SIG-M5 treated with dmso at 0.1 percent for 504 hours (cell line): ENCODE data around the gene ARG2.

Experiments
- DNase-seq: peaks from one replicate; lab custom pipeline; 2025; ENCODE audit not compliant: unreplicated experiment; lab: John Stamatoyannopoulos, UW

ARG2 gene

GRCh38 chr14:67636361-67636919 lies 16.7 kb downstream of the ARG2 start:
- no peak for DNase-seq

GRCh38 chr14:67638642-67639041 lies 18.9 kb downstream of the ARG2 start:
- no peak for DNase-seq

- no peak for DNase-seq
These were observed 21.8 kb downstream of the ARG2 start for GRCh38 chr14:67641480-67641879.

DNA sequence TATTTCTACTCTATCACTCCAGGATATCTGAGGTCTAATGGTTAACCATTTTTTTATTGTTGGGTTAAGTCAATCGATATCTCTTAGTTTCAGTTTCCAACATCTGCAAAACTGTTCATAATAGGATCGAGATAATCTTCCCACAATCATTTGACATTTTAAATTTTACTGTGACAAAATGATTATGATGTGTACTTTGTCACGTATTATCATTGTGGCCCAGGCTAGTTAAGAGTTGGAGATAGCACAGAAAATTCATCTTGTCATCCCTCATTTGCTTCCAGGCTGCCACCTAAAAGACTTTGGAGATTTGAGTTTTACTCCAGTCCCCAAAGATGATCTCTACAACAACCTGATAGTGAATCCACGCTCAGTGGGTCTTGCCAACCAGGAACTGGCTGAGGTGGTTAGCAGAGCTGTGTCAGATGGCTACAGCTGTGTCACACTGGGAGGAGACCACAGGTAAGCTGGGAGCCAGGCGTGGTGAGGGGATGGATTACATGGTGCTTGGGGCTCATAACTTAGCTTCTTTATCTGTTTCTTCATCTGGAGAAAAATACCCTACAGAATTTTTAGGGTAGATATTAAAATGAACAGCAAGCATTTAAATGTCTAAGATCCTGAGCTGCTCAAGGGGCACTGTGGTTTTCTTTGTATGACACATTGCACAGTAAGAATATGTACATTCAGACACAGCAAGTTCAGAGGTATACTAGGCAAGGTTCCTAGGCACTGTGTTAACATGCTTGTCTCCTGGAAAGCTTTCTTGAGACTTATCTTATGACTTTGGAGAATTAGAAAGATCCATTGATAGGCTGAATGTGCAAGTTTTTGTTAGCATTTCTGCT lies 22.4 kb downstream of the ARG2 start:
- DNase-seq, result no peak

GRCh38 chr14:67643713-67644112 lies 24.0 kb downstream of the ARG2 start:
- no peak for DNase-seq

DNA sequence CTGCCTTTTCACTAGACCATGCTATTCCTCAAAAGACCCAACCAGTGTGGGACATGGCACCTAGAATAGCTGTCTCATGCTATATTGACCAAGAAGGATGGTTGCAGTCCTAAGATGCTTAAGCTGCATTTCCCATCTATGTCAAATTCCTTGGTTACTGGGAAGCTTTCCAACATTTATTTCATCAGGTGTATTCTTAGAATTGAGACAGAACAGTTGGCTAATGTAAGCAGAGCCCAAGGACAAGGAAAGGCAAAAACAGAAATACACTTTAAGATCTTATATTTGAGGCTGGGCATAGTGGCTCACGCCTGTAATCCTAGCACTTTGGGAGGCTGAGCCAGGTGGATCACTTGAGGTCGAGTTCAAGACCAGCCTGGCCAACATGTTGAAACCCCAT lies 24.7 kb downstream of the ARG2 start:
- no peak for DNase-seq

GRCh38 chr14:67645414-67645813 lies 25.7 kb downstream of the ARG2 start:
- no peak for DNase-seq

DNA sequence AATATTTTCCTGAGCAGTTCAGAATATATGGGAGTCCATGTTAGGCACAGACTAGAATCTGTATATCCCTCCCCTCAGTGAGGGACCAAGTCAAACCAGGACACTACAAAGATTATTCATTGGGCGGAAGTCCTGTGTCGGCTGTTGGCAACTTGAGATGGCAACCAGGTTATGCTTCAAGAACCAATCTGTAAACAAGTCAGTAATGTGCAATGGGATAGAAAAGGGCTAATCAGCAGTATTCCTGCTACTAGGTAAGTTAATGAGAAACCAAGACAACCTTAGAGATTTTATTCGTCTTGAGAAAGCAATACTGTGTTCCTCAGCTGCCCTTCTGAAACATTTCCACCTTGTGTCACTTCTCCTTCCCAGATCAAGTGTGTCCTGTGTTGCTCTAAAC lies 26.4 kb downstream of the ARG2 start:
- DNase-seq, result no peak

GRCh38 chr14:67650151-67650550 lies 30.4 kb downstream of the ARG2 start:
- no peak for DNase-seq

GRCh38 chr14:67650694-67651093 lies 31.0 kb downstream of the ARG2 start:
- no peak for DNase-seq

DNA sequence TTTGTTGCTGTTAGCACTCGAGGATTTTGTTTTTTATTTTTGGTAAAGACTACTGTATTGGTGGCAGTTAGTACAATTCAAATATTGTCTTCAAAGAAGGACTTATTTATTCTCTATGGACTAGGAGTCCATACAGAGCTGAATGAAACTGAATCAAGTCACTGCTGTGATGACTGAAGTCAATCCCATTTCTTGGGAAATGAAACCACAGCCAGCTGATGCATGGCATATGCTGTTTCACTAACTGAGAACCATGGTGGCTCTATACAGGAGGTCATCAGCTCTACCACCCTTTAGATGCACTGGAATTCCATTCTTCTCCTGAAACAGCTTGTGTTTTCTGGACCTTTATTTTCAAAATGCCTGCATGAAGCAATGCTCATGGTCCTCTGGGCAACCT lies 32.5 kb downstream of the ARG2 start:
- DNase-seq, result no peak

DNA sequence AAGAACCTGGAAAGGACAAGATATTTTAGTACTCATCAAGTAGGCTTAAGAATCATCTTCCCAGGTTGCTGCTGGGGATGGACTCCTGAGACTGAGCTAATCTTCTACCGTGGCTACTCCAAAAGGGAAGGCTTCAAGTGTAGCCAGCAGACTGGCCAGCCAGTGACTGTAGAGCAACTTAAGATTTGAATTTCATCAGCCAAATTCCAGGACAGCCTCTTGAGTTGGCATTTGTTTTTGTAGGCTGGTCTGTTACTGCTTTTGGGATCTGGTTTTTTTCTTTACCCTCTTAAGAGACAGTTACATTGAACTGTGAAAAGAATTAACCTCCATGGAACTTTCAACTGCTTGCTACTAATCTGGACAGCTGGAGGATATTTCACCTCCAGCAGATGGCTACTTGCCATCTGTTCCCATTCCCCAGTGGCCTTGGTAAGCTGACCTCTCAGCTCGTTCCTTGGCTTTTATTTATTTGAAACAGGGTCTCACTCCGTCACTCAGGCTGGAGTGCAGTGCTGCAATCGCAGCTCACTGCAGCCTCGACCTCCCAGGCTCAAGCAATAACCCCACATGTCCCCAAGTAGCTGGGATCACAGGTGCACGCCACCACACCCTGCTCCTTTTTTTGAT lies 34.0 kb downstream of the ARG2 start:
- no peak for DNase-seq

DNA sequence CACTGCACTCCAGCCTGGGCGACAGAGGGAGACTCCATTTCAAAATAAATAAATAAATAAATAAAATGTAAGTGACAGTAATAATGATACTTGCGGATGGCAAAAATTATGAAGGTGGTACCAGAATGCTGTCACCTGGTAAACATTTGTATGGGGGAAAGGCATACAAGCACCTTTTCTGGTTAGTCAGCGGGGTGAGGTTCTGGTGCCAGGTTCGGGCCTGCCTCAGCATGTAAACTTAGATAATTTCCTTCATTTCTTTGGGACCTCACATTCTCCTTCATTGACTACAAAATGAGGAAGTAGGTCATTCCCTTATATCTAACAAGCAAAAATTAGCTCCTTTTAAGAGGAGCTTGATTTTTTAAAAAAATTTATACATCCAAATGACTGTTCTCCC lies 43.9 kb downstream of the ARG2 start:
- no peak for DNase-seq

- no peak for DNase-seq
These were observed 46.1 kb downstream of the ARG2 start for GRCh38 chr14:67665868-67666267.

DNA sequence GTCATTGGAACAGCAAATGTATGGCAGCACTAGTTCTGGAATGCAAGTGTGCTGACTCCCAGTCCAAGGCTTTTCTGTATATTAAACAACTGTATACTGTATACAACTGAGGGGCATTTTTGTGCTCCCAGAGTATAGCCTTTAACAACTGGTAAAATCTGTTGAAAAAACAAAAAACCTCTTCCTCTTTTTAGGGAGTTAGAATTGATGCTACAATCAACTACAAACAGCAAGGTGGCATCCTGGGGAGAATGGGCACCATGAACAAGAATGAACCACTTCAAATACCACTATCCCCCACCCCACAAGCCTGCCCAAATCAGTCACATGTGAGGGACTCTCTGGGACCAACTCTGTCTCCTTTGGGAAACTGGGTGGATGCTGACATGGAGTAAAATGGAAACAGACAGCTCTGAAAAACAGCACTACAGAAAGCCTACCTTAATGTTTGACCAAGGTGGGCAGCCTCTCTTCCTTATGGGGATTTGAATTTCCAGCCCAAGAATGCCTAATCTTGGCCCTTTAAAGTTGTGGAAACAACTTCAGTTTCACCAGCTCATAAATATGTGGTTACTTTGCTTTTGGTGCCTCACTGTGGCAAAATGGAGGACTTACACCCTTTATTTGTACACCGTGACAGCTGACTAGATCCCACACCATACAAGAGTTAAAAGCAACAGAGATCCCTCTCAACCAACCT lies 47.2 kb downstream of the ARG2 start:
- peak; percentile 61 for DNase-seq

DNA sequence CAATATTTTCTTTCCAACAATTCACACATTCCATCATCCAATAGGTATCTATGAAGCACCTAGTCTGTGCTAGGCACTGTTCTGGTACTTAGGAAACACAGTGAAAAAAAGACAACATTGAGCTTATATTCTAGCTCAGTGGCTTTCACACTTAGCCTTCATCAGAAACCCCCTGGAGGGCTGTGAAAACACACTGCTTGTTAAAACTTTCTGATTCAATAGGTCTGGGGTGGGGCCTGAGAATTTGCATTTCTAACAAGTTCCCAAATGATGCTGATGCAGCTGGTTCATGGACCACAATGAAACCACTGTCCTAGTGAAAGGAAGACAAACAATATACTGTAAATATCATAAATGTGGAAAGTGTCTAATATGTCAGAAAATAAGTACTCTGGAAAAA lies 48.8 kb downstream of the ARG2 start:
- DNase-seq, result no peak

DNA sequence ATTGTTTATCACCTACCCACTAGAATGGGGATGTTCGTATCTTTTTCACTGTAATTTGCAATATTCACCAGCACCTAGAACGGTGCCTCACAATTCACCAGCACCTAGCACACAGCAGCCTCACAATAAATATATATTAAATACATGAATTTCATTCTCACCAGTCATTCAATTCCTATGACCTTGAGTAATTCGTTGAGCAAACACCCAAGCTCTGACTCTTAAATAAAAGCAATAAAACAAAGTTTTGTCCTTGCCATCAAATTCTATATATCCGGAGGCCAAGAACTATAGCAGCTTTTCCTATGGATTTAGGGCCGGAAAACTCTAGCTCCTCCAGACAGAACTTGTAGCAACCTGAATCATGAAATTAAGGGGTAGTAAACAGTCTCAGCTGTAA lies 53.7 kb downstream of the ARG2 start:
- no peak for DNase-seq

DNA sequence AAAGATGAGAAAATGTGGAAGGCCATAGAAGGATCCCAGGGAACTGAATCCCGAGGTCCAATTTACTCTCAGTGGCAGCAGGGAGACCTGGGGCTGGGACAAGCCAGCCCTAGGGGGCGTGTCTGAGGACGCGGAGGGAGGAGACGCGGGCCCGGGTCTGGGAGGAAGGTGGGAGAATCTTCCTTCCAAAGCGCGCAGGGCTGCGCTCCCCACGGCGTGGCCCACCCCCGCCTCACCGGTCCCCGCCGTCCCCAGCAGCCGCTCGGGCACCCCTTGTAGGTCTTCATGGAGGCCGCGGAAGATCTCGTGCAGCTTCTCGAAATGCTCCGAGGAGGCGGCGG lies 54.4 kb downstream of the ARG2 start:
- peak; percentile 43 for DNase-seq

- peak; percentile 65 for DNase-seq
These were observed 54.9 kb downstream of the ARG2 start, which contains the start of gene VTI1B for GRCh38 chr14:67674480-67675218. Gene VTI1B, minus strand, starts transcription at chr14:67674632. Its CDS starts 143 bp downstream, at chr14:67674489.

GRCh38 chr14:67675219-67675582 lies 55.5 kb downstream of the ARG2 start:
- no peak for DNase-seq

GRCh38 chr14:67679006-67679405 lies 59.3 kb downstream of the ARG2 start:
- no peak for DNase-seq
